Esophagus squamous epithelium (tissue), 5 donors: ENCODE measurements around the gene AADACL3. TPM values are rescaled to one million over a fixed set of nuclear protein-coding genes. Genes with fewer than 3 reads are reported as not detected.

ENCODE experiments used
- DNase-seq: peaks from one replicate; lab custom pipeline; 2025; lab: John Stamatoyannopoulos, UW
- H3K27ac ChIP-seq, 4 donors: fragments of 200-600 bp; sonication (generic); one replicate each; pipeline ENCODE4 v1.5.1; 2016 to 2019; ENCODE audit warnings: mild to moderate bottlenecking in 1 of 4
- H3K27me3 ChIP-seq, 4 donors: fragments of 200-600 bp; sonication (generic); 1 replicate in 3 of 4; 2 replicates in 1 of 4; pipeline versions ENCODE4 v1.5.1 to v1.6.0; 2017 to 2021; ENCODE audit warnings: antibody characterized with exemption in 1 of 4
- H3K36me3 ChIP-seq, 3 donors: fragments of 200-600 bp; sonication (generic); one replicate each; pipeline ENCODE4 v1.5.1; 2016 to 2019
- H3K4me1 ChIP-seq, 3 donors: fragments of 200-600 bp; sonication (generic); one replicate each; pipeline ENCODE4 v1.5.1; 2017 to 2019
- H3K4me3 ChIP-seq, 4 donors: fragments of 200-600 bp; sonication (generic); 1 replicate in 3 of 4; 2 replicates in 1 of 4; pipeline ENCODE4 v1.5.1; 2016 to 2019; ENCODE audit warnings: mild to moderate bottlenecking in 2 of 4, moderate library complexity in 1 of 4
- H3K9me3 ChIP-seq, 3 donors: fragments of 200-600 bp; sonication (generic); one replicate each; pipeline ENCODE4 v1.5.1; 2016 to 2019
- CTCF ChIP-seq, 6 experiments: fragments of 450-650 bp in 4 of 6; fragments of 200-600 bp in 2 of 6; sonication (generic) in 2 of 6; IDR thresholded peaks; one replicate each; pipeline ENCODE4 v1.5.1; 2016 to 2019; ENCODE audit warnings: antibody characterized with exemption in 6 of 6, mild to moderate bottlenecking in 4 of 6, moderate library complexity in 4 of 6
- POLR2A ChIP-seq, 4 donors: fragments of 450-650 bp; IDR thresholded peaks; one replicate each; pipeline ENCODE4 v1.6.1; 2017; ENCODE audit warnings: antibody characterized with exemption in 4 of 4, mild to moderate bottlenecking in 4 of 4, moderate library complexity in 3 of 4
- WGBS, 2 donors: methylation state at CpG; one replicate each; pipeline ENCODE4 v1.1.5; 2018; 5-methylcytosine and 5-hydroxymethylcytosine counted together
- intact Hi-C: fragments of 100-400 bp; cut with DNase I; formaldehyde crosslinking; loops from one replicate; pipeline ENCODE4 v1.15.0; 2022
- total RNA-seq, 4 donors: library from RNA; depleted of rRNA; stranded (reverse); fragments of >200 nt; gene quantifications; one replicate each; pipeline ENCODE4 v1.1.0, GENCODE V29; 2016
- donor health status: DM: yes; HTN: yes; CAD: no.

Gene AADACL3
- total RNA-seq, 4 donors from 2014 or later, result not detected

DNA sequence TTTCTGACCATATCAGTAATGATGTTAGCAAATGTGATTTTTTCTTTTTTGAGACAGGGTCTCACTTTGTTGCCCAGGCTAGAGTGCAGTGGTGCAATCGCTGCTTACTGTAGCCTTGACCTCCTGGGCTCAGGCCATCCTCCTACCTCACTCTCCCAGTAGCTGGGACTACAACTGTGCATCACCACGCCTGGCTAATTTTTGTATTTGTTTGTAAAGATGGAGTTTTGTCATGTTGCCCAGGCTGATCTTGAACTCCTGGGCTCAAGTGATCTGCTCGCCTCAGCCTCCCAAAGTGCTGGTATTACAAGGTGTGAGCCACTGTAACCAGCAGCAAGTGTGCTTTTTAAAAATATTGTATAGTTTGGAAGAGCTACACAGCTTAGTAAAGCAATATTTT, 26.0 kb downstream of the AADACL3 start:
- no peak for TF ChIP-seq CTCF (IDR thresholded peaks at IDR 0.05)
- no peak for TF ChIP-seq POLR2A (IDR thresholded peaks at IDR 0.05)
- peaks cover 0 to 28% (median under 1%) of the 10 kb centered on the region in 4 donors for H3K27me3 ChIP-seq
- no peaks in the 10 kb centered on the region for H3K36me3 ChIP-seq
- no peaks in the 10 kb centered on the region for H3K4me1 ChIP-seq
- DNase-seq, result no peak
- no peak overlapping the region for H3K27ac ChIP-seq
- H3K9me3 ChIP-seq, result no peaks in the 10 kb centered on the region
- H3K4me3 ChIP-seq, result no peak overlapping the region
- WGBS, 2 donors, result 48 to 86% methylated on average over 3 of the region's 3 CpGs
- intact Hi-C loops, result no loop called here

GRCh38 chr1:12745126-12745991, 29.4 kb downstream of the AADACL3 start:
- peaks cover 0 to 18% (median 16%) of the 10 kb centered on the region in 3 donors for H3K9me3 ChIP-seq
- no peaks in the 10 kb centered on the region for H3K36me3 ChIP-seq
- intact Hi-C loops, result no loop called here
- H3K27ac ChIP-seq, result no peak overlapping the region
- DNase-seq, result no peak
- no peaks in the 10 kb centered on the region for H3K4me1 ChIP-seq
- H3K27me3 ChIP-seq, result peaks cover 0 to 35% (median 0%) of the 10 kb centered on the region in 4 donors
- WGBS, 2 donors, result 39 to 55% methylated on average over 3 of the region's 3 CpGs
- TF ChIP-seq POLR2A (IDR thresholded peaks at IDR 0.05), result no peak
- no peak overlapping the region for H3K4me3 ChIP-seq

DNA sequence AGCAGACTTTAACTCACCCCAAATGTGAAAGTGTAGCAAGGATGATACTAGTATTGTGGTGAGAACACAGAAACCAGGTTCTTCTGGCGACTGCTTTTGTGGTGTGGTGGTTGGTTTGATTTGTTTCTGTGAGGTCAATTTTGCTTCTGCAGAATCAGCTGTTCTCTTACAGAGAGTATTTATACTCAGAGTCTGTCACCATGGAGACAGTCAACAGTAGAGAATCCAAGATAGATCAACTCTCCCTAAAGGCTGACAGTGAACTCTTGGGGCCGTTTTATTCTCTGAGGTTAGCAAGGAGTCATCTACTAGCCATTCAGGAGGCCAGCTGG, 30.0 kb downstream of the AADACL3 start, which contains the start of gene CFAP107:
Gene CFAP107 (plus strand): TSS at position 209 of the 332 bp plus-strand sequence. CDS start 231 bp downstream, outside the sequence.
- no peaks in the 10 kb centered on the region for H3K36me3 ChIP-seq
- whole genome bisulfite sequencing, 2 donors, result 4 to 14% methylated on average over 2 of the region's 2 CpGs
- H3K9me3 ChIP-seq, result peaks cover 0 to 18% (median 16%) of the 10 kb centered on the region in 3 donors
- H3K4me1 ChIP-seq, result no peaks in the 10 kb centered on the region
- TF ChIP-seq CTCF (IDR thresholded peaks at IDR 0.05) (no peak), POLR2A (IDR thresholded peaks at IDR 0.05) (no peak)
- peaks cover 0 to 35% (median 0%) of the 10 kb centered on the region in 4 donors for H3K27me3 ChIP-seq
- intact Hi-C loops, result no loop called here
- no peak for DNase-seq
- no peak within 1 kb of the TSS for H3K27ac ChIP-seq
- no peak within 1 kb of the TSS for H3K4me3 ChIP-seq

GRCh38 chr1:12748778-12749355, 33.0 kb downstream of the AADACL3 start:
- H3K27me3 ChIP-seq, result peaks cover 0 to 29% (median 0%) of the 10 kb centered on the region in 4 donors
- TF ChIP-seq POLR2A (IDR thresholded peaks at IDR 0.05) (no peak), CTCF (IDR thresholded peaks at IDR 0.05) (no peak)
- H3K4me1 ChIP-seq, result no peaks in the 10 kb centered on the region
- no peaks in the 10 kb centered on the region for H3K36me3 ChIP-seq
- H3K4me3 ChIP-seq, result no peak overlapping the region
- DNase-seq, result no peak
- intact Hi-C loops, result no loop called here
- no peak overlapping the region for H3K27ac ChIP-seq
- H3K9me3 ChIP-seq, result peaks cover 0 to 18% (median 16%) of the 10 kb centered on the region in 3 donors

DNA sequence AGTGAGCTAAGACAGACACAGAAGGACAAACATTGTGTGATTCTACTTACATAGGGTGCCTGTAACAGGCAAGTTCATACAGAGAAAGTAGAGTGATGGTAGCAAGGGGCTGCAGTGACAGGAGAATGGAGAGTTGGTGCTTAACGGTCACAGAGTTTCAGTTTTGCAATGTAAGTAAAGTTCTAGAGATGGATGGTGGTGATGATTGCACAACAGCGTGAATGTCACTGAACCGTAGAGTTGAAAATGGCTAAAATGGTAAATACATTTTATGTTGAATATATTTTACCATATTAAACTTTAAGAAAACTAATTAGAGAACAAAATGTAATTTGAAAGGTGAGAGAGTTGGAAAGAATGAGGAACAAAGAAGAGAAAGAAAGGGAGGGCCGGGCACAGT, 38.8 kb downstream of the AADACL3 start:
- Histone ChIP-seq H3K27me3 (peaks cover 0 to 36% (median 0%) of the 10 kb centered on the region in 4 donors), H3K27ac (no peak overlapping the region), H3K9me3 (peaks cover 0 to under 1% (median 0%) of the 10 kb centered on the region in 3 donors), H3K36me3 (no peaks in the 10 kb centered on the region), H3K4me1 (no peaks in the 10 kb centered on the region), H3K4me3 (no peak overlapping the region)
- no peak for DNase-seq
- intact Hi-C loops, result no loop called here
- TF ChIP-seq POLR2A (IDR thresholded peaks at IDR 0.05) (no peak), CTCF (IDR thresholded peaks at IDR 0.05) (no peak)
- WGBS, 2 donors, result 78 to 82% methylated on average over 4 of the region's 4 CpGs
